H9 (cell line): ENCODE results near the gene SLC22A31. TPM values are rescaled to one million over a fixed set of nuclear protein-coding genes. Genes with fewer than 3 reads are reported as not detected.

ENCODE experiments used
- DNase-seq: peaks from one replicate; pipeline ENCODE4 v3.0.0-alpha.2; 2017
- H2AFZ ChIP-seq: one replicate; pipeline ENCODE4 v1.6.1; 2013; ENCODE audit warnings: mild to moderate bottlenecking, low read length, control low read depth, moderate library complexity
- H2AK5ac ChIP-seq: 2 replicates; pipeline ENCODE4 v1.6.1; 2013; ENCODE audit warnings: low read length, control low read depth, mixed read lengths; ENCODE audit not compliant: insufficient read length
- H2BK120ac ChIP-seq: one replicate; pipeline ENCODE4 v1.6.1; 2013; ENCODE audit warnings: low read depth, mild to moderate bottlenecking, low read length, control low read depth, inconsistent platforms; ENCODE audit not compliant: poor library complexity, severe bottlenecking
- H2BK12ac ChIP-seq: 2 replicates; pipeline ENCODE4 v1.6.1; 2013; ENCODE audit warnings: low read length, control low read depth, mixed read lengths, low read depth; ENCODE audit not compliant: insufficient read length
- H2BK15ac ChIP-seq: 2 replicates; pipeline ENCODE4 v1.6.1; 2013; ENCODE audit warnings: low read depth, low read length, control low read depth
- H2BK20ac ChIP-seq: one replicate; pipeline ENCODE4 v1.6.1; 2013; ENCODE audit warnings: low read depth, mild to moderate bottlenecking, low read length, control low read depth, inconsistent platforms; ENCODE audit not compliant: poor library complexity, severe bottlenecking
- H2BK5ac ChIP-seq: 2 replicates; pipeline ENCODE4 v1.6.1; 2013; ENCODE audit warnings: low read length, control low read depth, mixed read lengths; ENCODE audit not compliant: insufficient read length
- H3K14ac ChIP-seq: 2 replicates; pipeline ENCODE4 v1.6.1; 2013; ENCODE audit warnings: low read length, control low read depth; ENCODE audit not compliant: insufficient read depth
- H3K18ac ChIP-seq: 2 replicates; pipeline ENCODE4 v1.6.1; 2013; ENCODE audit warnings: low read depth, mild to moderate bottlenecking, mixed read lengths, low read length, control low read depth; ENCODE audit not compliant: insufficient read length
- H3K23ac ChIP-seq: 2 replicates; pipeline ENCODE4 v1.6.1; 2013; ENCODE audit warnings: low read length, control low read depth, mixed read lengths, low read depth; ENCODE audit not compliant: insufficient read length
- H3K23me2 ChIP-seq: 2 replicates; pipeline ENCODE4 v1.6.1; 2013; ENCODE audit warnings: low read depth, mild to moderate bottlenecking, mixed read lengths, low read length, control low read depth; ENCODE audit not compliant: insufficient read length, poor library complexity, severe bottlenecking
- H3K27ac ChIP-seq: 2 replicates; pipeline ENCODE4 v1.5.1; 2013; ENCODE audit warnings: low read length, control low read depth, mixed read lengths, low read depth; ENCODE audit not compliant: insufficient read length
- H3K27me3 ChIP-seq: 2 replicates; pipeline ENCODE4 v1.6.1; 2013; ENCODE audit warnings: low read length, control low read depth, inconsistent platforms; ENCODE audit not compliant: insufficient read depth
- H3K4ac ChIP-seq: 2 replicates; pipeline ENCODE4 v1.6.1; 2013; ENCODE audit warnings: low read depth, mild to moderate bottlenecking, control low read depth, inconsistent platforms, low read length, moderate library complexity
- H3K4me1 ChIP-seq: 2 replicates; pipeline ENCODE4 v1.6.1; 2013; ENCODE audit warnings: low read length, control low read depth, inconsistent platforms; ENCODE audit not compliant: insufficient read depth
- H3K4me2 ChIP-seq: 2 replicates; pipeline ENCODE4 v1.6.1; 2013; ENCODE audit warnings: low read length, control low read depth, mixed read lengths; ENCODE audit not compliant: insufficient read length, insufficient read depth
- H3K56ac ChIP-seq: 2 replicates; pipeline ENCODE4 v1.6.1; 2013; ENCODE audit warnings: low read depth, mild to moderate bottlenecking, mixed read lengths, low read length, control low read depth; ENCODE audit not compliant: insufficient read length
- H3K79me1 ChIP-seq: 2 replicates; pipeline ENCODE4 v1.6.1; 2013; ENCODE audit warnings: low read depth, mild to moderate bottlenecking, moderate library complexity, low read length, control low read depth, inconsistent platforms; ENCODE audit not compliant: insufficient read depth, poor library complexity, severe bottlenecking
- H3K79me2 ChIP-seq: 2 replicates; pipeline ENCODE4 v1.6.1; 2013; ENCODE audit warnings: low read length, control low read depth, inconsistent platforms; ENCODE audit not compliant: insufficient read depth
- H3K9ac ChIP-seq: 2 replicates; pipeline ENCODE4 v1.6.1; 2013; ENCODE audit warnings: low read length, control low read depth, mixed read lengths; ENCODE audit not compliant: insufficient read length; ENCODE audit errors: extremely low read depth
- H3K9me3 ChIP-seq: one replicate; pipeline ENCODE4 v1.6.1; 2013; ENCODE audit warnings: low read depth, low read length, inconsistent platforms; ENCODE audit not compliant: control insufficient read depth
- H3T11ph ChIP-seq: one replicate; pipeline ENCODE4 v1.6.1; 2013; ENCODE audit warnings: mild to moderate bottlenecking, low read length, control low read depth, inconsistent platforms
- H4K20me1 ChIP-seq: one replicate; pipeline ENCODE4 v1.6.1; 2013; ENCODE audit not compliant: control insufficient read depth, insufficient read length, insufficient read depth
- H4K5ac ChIP-seq: 2 replicates; pipeline ENCODE4 v1.6.1; 2013; ENCODE audit warnings: low read depth, mild to moderate bottlenecking, mixed read lengths, low read length, control low read depth; ENCODE audit not compliant: insufficient read length
- H4K8ac ChIP-seq: replicated peaks from 2 replicates; pipeline ENCODE4 v1.6.1; 2013; ENCODE audit warnings: low read length, control low read depth, mixed read lengths, low read depth; ENCODE audit not compliant: insufficient read length
- H4K91ac ChIP-seq: 2 replicates; pipeline ENCODE4 v1.6.1; 2013; ENCODE audit warnings: low read depth, mild to moderate bottlenecking, moderate library complexity, mixed read lengths, low read length, control low read depth; ENCODE audit not compliant: insufficient read length
- H3K27ac Mint-ChIP-seq, 3 experiments: 2 replicates in 2 of 3; 3 replicates in 1 of 3; pipeline ENCODE4 v1.8.0; 2020 to 2021; ENCODE audit warnings: mixed read lengths in 3 of 3, mild to moderate bottlenecking in 1 of 3, moderate library complexity in 1 of 3
- H3K27me3 Mint-ChIP-seq: 2 replicates; pipeline ENCODE4 v1.8.0; 2021; ENCODE audit warnings: low read depth, mild to moderate bottlenecking, moderate library complexity, mixed read lengths
- H3K36me3 Mint-ChIP-seq, 3 experiments: 2 replicates in 2 of 3; 3 replicates in 1 of 3; pipeline ENCODE4 v1.8.0; 2020 to 2021; ENCODE audit warnings: low read depth in 3 of 3, mixed read lengths in 3 of 3; ENCODE audit not compliant: insufficient read depth in 1 of 3
- H3K4me1 Mint-ChIP-seq, 2 experiments: 2 replicates each; pipeline ENCODE4 v1.8.0; 2020; ENCODE audit warnings: mixed read lengths in 2 of 2
- H3K4me3 Mint-ChIP-seq, 2 experiments: 2 replicates in 1 of 2; 3 replicates in 1 of 2; pipeline ENCODE4 v1.8.0; 2020 to 2021; ENCODE audit warnings: mild to moderate bottlenecking in 2 of 2, mixed read lengths in 2 of 2, moderate library complexity in 1 of 2
- H3K9me3 Mint-ChIP-seq, 2 experiments: 2 replicates in 1 of 2; 3 replicates in 1 of 2; pipeline ENCODE4 v1.8.0; 2020; ENCODE audit warnings: mild to moderate bottlenecking in 2 of 2, mixed read lengths in 2 of 2, moderate library complexity in 1 of 2
- WGBS: extraction: QIAGEN DNeasy Blood & Tissue Kit; methylation state at CpG from one replicate; pipeline ENCODE4 v1.1.7; 2013; ENCODE audit warnings: missing lambda C conversion rate, low lambda C conversion rate, mixed read lengths; ENCODE audit not compliant: insufficient read length; ENCODE audit errors: extremely low coverage; 5-methylcytosine and 5-hydroxymethylcytosine counted together
- total RNA-seq: library from RNA; stranded (reverse); gene quantifications from 2 replicates; pipeline ENCODE4 v1.2.1, GENCODE V29; 2021
- TF ChIP-seq, protein P1 (sequence below): fragments of 200-600 bp; sonication (generic); conservative IDR thresholded peaks from 3 replicates; pipeline ENCODE4 v1.8.0; 2021; ENCODE audit warnings: antibody characterized with exemption, mild to moderate bottlenecking

Gene SLC22A31
- total RNA-seq, 1 experiment from 2014 or later = 7.7 TPM

DNA sequence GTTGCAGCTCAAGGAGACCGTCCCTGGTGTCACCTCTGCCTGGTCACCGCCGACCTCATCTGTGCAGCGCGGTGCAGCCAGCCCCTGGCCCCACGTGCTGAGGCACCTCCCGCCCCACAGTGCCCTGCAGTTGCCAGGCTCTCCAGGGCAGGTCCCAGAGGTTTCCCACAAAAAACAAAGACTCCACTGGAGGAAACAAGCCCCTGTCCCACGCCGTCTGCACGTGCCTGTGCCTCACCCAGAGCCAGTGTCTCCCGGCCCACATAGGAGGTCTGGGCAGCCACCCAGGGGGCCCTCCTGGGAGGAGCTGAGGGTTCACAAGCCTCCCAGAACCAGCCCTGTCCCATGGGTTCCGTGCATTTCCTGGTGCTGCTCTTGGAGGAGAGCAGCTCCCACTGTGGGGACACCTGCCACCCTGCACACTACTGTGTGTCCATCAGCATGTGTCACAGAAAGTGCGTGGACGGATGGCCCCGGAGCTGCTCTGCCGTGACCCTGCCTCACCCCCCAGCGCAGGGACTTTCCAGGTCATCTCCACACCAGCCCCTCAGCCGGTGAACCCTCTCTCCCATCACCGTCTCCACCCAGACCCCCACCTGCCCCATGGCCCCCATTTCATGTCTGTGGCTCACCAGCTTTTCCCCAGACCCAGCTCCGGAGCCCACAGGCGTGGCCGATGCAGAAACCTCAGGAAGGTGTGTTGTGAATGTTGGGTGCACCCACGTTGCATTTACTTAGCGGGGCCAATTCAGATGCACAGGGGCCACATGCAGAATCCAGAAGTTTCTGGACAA, 45.8 kb downstream of the SLC22A31 start:
- Histone ChIP-seq H3K79me1 (no peaks in the 10 kb centered on the region), H3K56ac (no peak overlapping the region), H3K23me2 (no peaks in the 10 kb centered on the region), H3K14ac (no peak overlapping the region), H3K18ac (no peak overlapping the region), H3K9me3 (peaks cover 8% of the 10 kb centered on the region), H4K91ac (no peak overlapping the region), H3K79me2 (no peaks in the 10 kb centered on the region), H3K4me2 (no peak overlapping the region), H2BK12ac (no peak overlapping the region), H2BK15ac (no peak overlapping the region), H3K23ac (no peak overlapping the region), H4K5ac (no peak overlapping the region), H2BK20ac (no peak overlapping the region), H2BK5ac (no peak overlapping the region), H3K27me3 (no peaks in the 10 kb centered on the region), H2AK5ac (no peak overlapping the region), H4K8ac (no peak overlapping the region), H2BK120ac (no peak overlapping the region), H3K27ac (no peak overlapping the region), H3K4ac (no peak overlapping the region), H2AFZ (no peak overlapping the region), H3K4me1 (no peaks in the 10 kb centered on the region), H3T11ph (no peak overlapping the region), H4K20me1 (no peaks in the 10 kb centered on the region), H3K9ac (no peak overlapping the region)
- H3K27ac Mint-ChIP-seq = no peak overlapping the region
- no peaks in the 10 kb centered on the region for H3K4me1 Mint-ChIP-seq
- TF ChIP-seq, protein P1, sequence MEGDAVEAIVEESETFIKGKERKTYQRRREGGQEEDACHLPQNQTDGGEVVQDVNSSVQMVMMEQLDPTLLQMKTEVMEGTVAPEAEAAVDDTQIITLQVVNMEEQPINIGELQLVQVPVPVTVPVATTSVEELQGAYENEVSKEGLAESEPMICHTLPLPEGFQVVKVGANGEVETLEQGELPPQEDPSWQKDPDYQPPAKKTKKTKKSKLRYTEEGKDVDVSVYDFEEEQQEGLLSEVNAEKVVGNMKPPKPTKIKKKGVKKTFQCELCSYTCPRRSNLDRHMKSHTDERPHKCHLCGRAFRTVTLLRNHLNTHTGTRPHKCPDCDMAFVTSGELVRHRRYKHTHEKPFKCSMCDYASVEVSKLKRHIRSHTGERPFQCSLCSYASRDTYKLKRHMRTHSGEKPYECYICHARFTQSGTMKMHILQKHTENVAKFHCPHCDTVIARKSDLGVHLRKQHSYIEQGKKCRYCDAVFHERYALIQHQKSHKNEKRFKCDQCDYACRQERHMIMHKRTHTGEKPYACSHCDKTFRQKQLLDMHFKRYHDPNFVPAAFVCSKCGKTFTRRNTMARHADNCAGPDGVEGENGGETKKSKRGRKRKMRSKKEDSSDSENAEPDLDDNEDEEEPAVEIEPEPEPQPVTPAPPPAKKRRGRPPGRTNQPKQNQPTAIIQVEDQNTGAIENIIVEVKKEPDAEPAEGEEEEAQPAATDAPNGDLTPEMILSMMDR = no peak
- no peak overlapping the region for H3K4me3 Mint-ChIP-seq
- no CpG with 5 or more reads among the region's 24 CpGs for WGBS
- peaks cover 21% of the 10 kb centered on the region for H3K27me3 Mint-ChIP-seq
- no peak for DNase-seq
- H3K36me3 Mint-ChIP-seq = peaks cover 5 to 24% (median 18%) of the 10 kb centered on the region in 3 experiments; a peak in 6 of 7 replicates
- H3K9me3 Mint-ChIP-seq = peaks cover 11 to 22% of the 10 kb centered on the region in 2 experiments
